ENCODE measurements around the gene PHTF2. TPM values are rescaled to one million over a fixed set of nuclear protein-coding genes. Genes with fewer than 3 reads are reported as not detected.

PHTF2 gene
- total RNA-seq, 2 experiments from 2014 or later: 25.2 to 25.4 TPM

GRCh38 chr7:77827999-77828398 lies 29.4 kb downstream of the PHTF2 start:
- no peaks in the 10 kb centered on the region for H3K27me3 Mint-ChIP-seq
- ATAC-seq (no peak), DNase-seq (no peak)
- intact Hi-C loops (cut with micrococcal nuclease): no loop called here
- peaks cover 51% of the 10 kb centered on the region for H3K4me1 Mint-ChIP-seq (ENCODE audit: low read depth)
- H3K9me3 Mint-ChIP-seq: peaks cover 17% of the 10 kb centered on the region
- POLR2A ChIA-PET: no interaction called here
- CTCF ChIA-PET: interaction anchor here (1.3 kb wide), 1 partner anchor 176 kb away, joined by 5 read pairs; no protein-coding TSS in a partner anchor
- no peak for TF ChIP-seq CTCF (IDR thresholded peaks at IDR 0.05)
- peaks cover 27% of the 10 kb centered on the region for H3K36me3 Mint-ChIP-seq (ENCODE audit: low read depth)
- H3K4me3 Mint-ChIP-seq: no peak overlapping the region
- no peak overlapping the region for H3K27ac Mint-ChIP-seq

DNA sequence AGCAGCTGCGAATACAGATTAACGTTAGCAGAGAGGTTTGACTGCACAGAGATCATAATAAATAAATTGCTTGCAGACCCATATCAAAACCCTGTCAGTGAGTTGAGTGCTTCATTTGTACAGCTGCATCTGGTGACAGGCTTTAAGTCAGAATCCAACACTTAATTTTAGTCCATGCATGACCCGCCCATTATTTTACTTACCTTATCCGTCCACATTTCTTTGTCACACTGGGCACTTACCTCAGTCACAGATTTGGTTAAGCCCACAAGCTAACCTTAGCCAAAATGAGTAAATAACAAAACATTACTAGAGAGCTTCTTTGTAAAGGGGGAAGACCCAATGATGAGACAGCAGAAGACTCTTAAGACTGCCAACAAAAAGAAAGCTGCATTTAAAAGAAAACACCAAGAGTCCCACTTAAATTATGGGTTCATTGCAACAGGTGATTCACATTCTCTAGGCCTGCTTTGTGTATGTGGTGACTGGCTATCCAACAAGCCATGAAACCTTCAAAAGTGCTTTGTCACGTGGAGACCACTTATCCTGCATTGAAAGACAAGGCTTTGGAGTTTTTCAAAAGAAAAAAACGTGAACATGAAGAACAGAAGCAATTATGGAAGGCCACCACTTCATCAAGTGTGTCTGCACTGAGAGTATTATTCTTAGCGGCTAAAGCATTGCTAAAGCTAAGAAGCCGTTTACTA lies 32.2 kb downstream of the PHTF2 start:
- DNase-seq: no peak
- ChIA-PET CTCF (interaction anchor here (0.6 kb wide), 1 partner anchor 32 kb away, joined by 4 read pairs; no protein-coding TSS in a partner anchor), POLR2A (no interaction called here)
- H3K9me3 Mint-ChIP-seq: peaks cover under 1% of the 10 kb centered on the region
- no peak overlapping the region for H3K4me3 Mint-ChIP-seq
- peaks cover 9% of the 10 kb centered on the region for H3K36me3 Mint-ChIP-seq (ENCODE audit: low read depth)
- TF ChIP-seq CTCF (IDR thresholded peaks at IDR 0.05): no peak
- no peak overlapping the region for H3K27ac Mint-ChIP-seq
- peaks cover 48% of the 10 kb centered on the region for H3K4me1 Mint-ChIP-seq (ENCODE audit: low read depth)
- intact Hi-C loops (cut with micrococcal nuclease): no loop called here
- no peaks in the 10 kb centered on the region for H3K27me3 Mint-ChIP-seq
- ATAC-seq: no peak

- H3K4me3 Mint-ChIP-seq: no peak overlapping the region
- H3K9me3 Mint-ChIP-seq: no peaks in the 10 kb centered on the region
- no peak overlapping the region for H3K27ac Mint-ChIP-seq
- H3K27me3 Mint-ChIP-seq: no peaks in the 10 kb centered on the region
- no peak for TF ChIP-seq CTCF (IDR thresholded peaks at IDR 0.05)
- intact Hi-C loops (cut with micrococcal nuclease): no loop called here
- DNase-seq (peak; percentile 24), ATAC-seq (peak; percentile 56)
- H3K4me1 Mint-ChIP-seq (ENCODE audit: low read depth): peaks cover 44% of the 10 kb centered on the region
- ChIA-PET POLR2A (no interaction called here), CTCF (interaction anchor here (0.6 kb wide), 1 partner anchor 32 kb away, joined by 4 read pairs; no protein-coding TSS in a partner anchor)
- peaks cover 11% of the 10 kb centered on the region for H3K36me3 Mint-ChIP-seq (ENCODE audit: low read depth)
Measured at GRCh38 chr7:77831481-77831880, 32.9 kb downstream of the PHTF2 start.

- no peak overlapping the region for H3K27ac Mint-ChIP-seq
- no peak for ATAC-seq
Measured at GRCh38 chr7:77831953-77832352, 33.4 kb downstream of the PHTF2 start.

More at GRCh38 chr7:77831953-77832352, 33.4 kb downstream of the PHTF2 start:
- Mint-ChIP-seq H3K9me3 (no peaks in the 10 kb centered on the region), H3K4me1 (ENCODE audit: low read depth) (peaks cover 39% of the 10 kb centered on the region), H3K27me3 (no peaks in the 10 kb centered on the region), H3K36me3 (ENCODE audit: low read depth) (peaks cover 10% of the 10 kb centered on the region), H3K4me3 (no peak overlapping the region)
- intact Hi-C loops (cut with micrococcal nuclease): no loop called here
- no peak for DNase-seq
- POLR2A ChIA-PET: no interaction called here
- no peak for TF ChIP-seq CTCF (IDR thresholded peaks at IDR 0.05)
- CTCF ChIA-PET: interaction anchor here (0.6 kb wide), 1 partner anchor 57 kb away, joined by 3 read pairs; no protein-coding TSS in a partner anchor
